ENCODE results near the gene WFDC5. TPM values are rescaled to one million over a fixed set of nuclear protein-coding genes. Genes with fewer than 3 reads are reported as not detected.
"Not testable (repeated sequence)": the region's sequence is repeated elsewhere in the genome, so short reads cannot be mapped to it uniquely, and the experiment has no call there.

Gene WFDC5
- total and polyA plus RNA-seq, 2 experiments from 2014 or later, result not detected

- TF ChIP-seq ZNF114 (CRISPR knock-in tag; IDR thresholded peaks at IDR 0.05), result no peak
Observed at GRCh38 chr20:45067087-45067486, 47.9 kb downstream of the WFDC5 start (continued).

GRCh38 chr20:45066372-45066771, 48.6 kb downstream of the WFDC5 start:
- no peaks in the 10 kb centered on the region for H3K4me1 ChIP-seq (ENCODE audit: insufficient read depth)
- H3K4me3 ChIP-seq, result no peak overlapping the region
- Mint-ChIP-seq H3K36me3 (ENCODE audit: low read depth) (peaks cover 10% of the 10 kb centered on the region; the same call in 2 of the 3 replicates), H3K9me3 (no peaks in the 10 kb centered on the region), H3K4me3 (no peak overlapping the region), H3K4me1 (peaks cover 4% of the 10 kb centered on the region), H3K27ac (no peak overlapping the region), H3K27me3 (ENCODE audit: insufficient read depth, low read depth, poor library complexity) (no peaks in the 10 kb centered on the region)
- no peak overlapping the region for H2AFZ ChIP-seq
- TF ChIP-seq NANOG (IDR thresholded peaks at IDR 0.05; ENCODE audit: borderline replicate concordance) (no peak), ZNF331 (CRISPR knock-in tag; IDR thresholded peaks at IDR 0.05; ENCODE audit: low read depth) (no peak), CTCF (conservative IDR thresholded peaks at IDR 0.05; ENCODE audit: low read depth in 2 of 2) (no peak), CREB1 (CRISPR knock-in tag; IDR thresholded peaks at IDR 0.05; ENCODE audit: low read depth) (no peak), JUNB (IDR thresholded peaks at IDR 0.05; ENCODE audit: unreplicated experiment) (no peak), STAT1 (IDR thresholded peaks at IDR 0.05; ENCODE audit: unreplicated experiment) (no peak), EZH2phosphoT487 (IDR thresholded peaks at IDR 0.05; ENCODE audit: unreplicated experiment) (no peak)
- H3K79me2 ChIP-seq (replicated peaks; ENCODE audit: insufficient read depth), result peaks cover 15% of the 10 kb centered on the region; the same call in 1 of the 2 replicates
- no peaks in the 10 kb centered on the region for H3K9me2 ChIP-seq (ENCODE audit: insufficient read depth)
- no peaks in the 10 kb centered on the region for H3K27me3 ChIP-seq (ENCODE audit: insufficient read depth)
- no peak overlapping the region for H3K27ac ChIP-seq (ENCODE audit: low read depth)
- no peak for ATAC-seq
- no peak overlapping the region for H3K4me2 ChIP-seq
- H3F3A ChIP-seq (replicated peaks; ENCODE audit: low read depth), result no peaks in the 10 kb centered on the region
- H3K36me3 ChIP-seq (ENCODE audit: insufficient read depth), result no peaks in the 10 kb centered on the region
- no peak for DNase-seq (ENCODE audit: low spot score)
- H4K20me1 ChIP-seq (replicated peaks; ENCODE audit: insufficient read depth), result peaks cover 14% of the 10 kb centered on the region; the same call in 1 of the 2 replicates

- ATAC-seq (no peak), DNase-seq (ENCODE audit: low spot score) (no peak)
- no peak overlapping the region for H3K27ac Mint-ChIP-seq
- no peaks in the 10 kb centered on the region for H3K27me3 Mint-ChIP-seq (ENCODE audit: insufficient read depth, low read depth, poor library complexity)
- no peaks in the 10 kb centered on the region for H3K9me2 ChIP-seq (ENCODE audit: insufficient read depth)
- H3F3A ChIP-seq (replicated peaks; ENCODE audit: low read depth), result no peaks in the 10 kb centered on the region
- no peaks in the 10 kb centered on the region for H3K4me1 ChIP-seq (ENCODE audit: insufficient read depth)
- peaks cover 15% of the 10 kb centered on the region; the same call in 1 of the 2 replicates for H3K79me2 ChIP-seq (replicated peaks; ENCODE audit: insufficient read depth)
- no peak overlapping the region for H3K4me3 ChIP-seq
- H3K4me3 Mint-ChIP-seq, result no peak overlapping the region
- TF ChIP-seq STAT1 (IDR thresholded peaks at IDR 0.05; ENCODE audit: unreplicated experiment) (no peak), ZNF331 (CRISPR knock-in tag; IDR thresholded peaks at IDR 0.05; ENCODE audit: low read depth) (no peak), EZH2phosphoT487 (IDR thresholded peaks at IDR 0.05; ENCODE audit: unreplicated experiment) (no peak), POLR2AphosphoS5 (IDR thresholded peaks at IDR 0.05; ENCODE audit: low read depth) (no peak), REST (IDR thresholded peaks at IDR 0.05; ENCODE audit: unreplicated experiment) (no peak), ZNF114 (CRISPR knock-in tag; IDR thresholded peaks at IDR 0.05) (no peak), NANOG (IDR thresholded peaks at IDR 0.05; ENCODE audit: borderline replicate concordance) (no peak), ETS1 (IDR thresholded peaks at IDR 0.05) (no peak)
- peaks cover 10% of the 10 kb centered on the region; the same call in 2 of the 3 replicates for H3K36me3 Mint-ChIP-seq (ENCODE audit: low read depth)
- H3K4me1 Mint-ChIP-seq, result peaks cover 4% of the 10 kb centered on the region; the same call in 2 of the 3 replicates
- no peak overlapping the region for H3K27ac ChIP-seq (ENCODE audit: low read depth)
- H3K27me3 ChIP-seq (ENCODE audit: insufficient read depth), result no peaks in the 10 kb centered on the region
- no peaks in the 10 kb centered on the region for H3K9me3 Mint-ChIP-seq
- no peak overlapping the region for H2AFZ ChIP-seq
- no peak overlapping the region for H3K4me2 ChIP-seq
- peaks cover 9% of the 10 kb centered on the region; the same call in 1 of the 2 replicates for H4K20me1 ChIP-seq (replicated peaks; ENCODE audit: insufficient read depth)
- H3K36me3 ChIP-seq (ENCODE audit: insufficient read depth), result no peaks in the 10 kb centered on the region
Observed at GRCh38 chr20:45064812-45065211, 50.2 kb downstream of the WFDC5 start.

GRCh38 chr20:45063107-45063506, 51.9 kb downstream of the WFDC5 start:
- not testable (repeated sequence) for H2AFZ ChIP-seq; H3K36me3 Mint-ChIP-seq (ENCODE audit: low read depth); H3K36me3 ChIP-seq (ENCODE audit: insufficient read depth); H3K27ac ChIP-seq (ENCODE audit: low read depth); H3K27me3 ChIP-seq (ENCODE audit: insufficient read depth); H3K4me3 Mint-ChIP-seq; H3K4me2 ChIP-seq; H3F3A ChIP-seq (replicated peaks; ENCODE audit: low read depth); H3K4me1 ChIP-seq (ENCODE audit: insufficient read depth); DNase-seq (ENCODE audit: low spot score); H4K20me1 ChIP-seq (replicated peaks; ENCODE audit: insufficient read depth); H3K27me3 Mint-ChIP-seq (ENCODE audit: insufficient read depth, low read depth, poor library complexity); H3K4me3 ChIP-seq; H3K4me1 Mint-ChIP-seq; ATAC-seq; H3K9me2 ChIP-seq (ENCODE audit: insufficient read depth); H3K9me3 Mint-ChIP-seq
- H3K79me2 ChIP-seq (replicated peaks; ENCODE audit: insufficient read depth), result peaks cover 12% of the 10 kb centered on the region; the same call in 1 of the 2 replicates
- H3K27ac Mint-ChIP-seq, result peak overlapping the region; percentile 2; the same call in 1 of the 2 replicates
